ENCODE results near the gene FURIN.
"Not testable (repeated sequence)": the region's sequence is repeated elsewhere in the genome, so short reads cannot be mapped to it uniquely, and the experiment has no call there.

The FURIN gene

DNA sequence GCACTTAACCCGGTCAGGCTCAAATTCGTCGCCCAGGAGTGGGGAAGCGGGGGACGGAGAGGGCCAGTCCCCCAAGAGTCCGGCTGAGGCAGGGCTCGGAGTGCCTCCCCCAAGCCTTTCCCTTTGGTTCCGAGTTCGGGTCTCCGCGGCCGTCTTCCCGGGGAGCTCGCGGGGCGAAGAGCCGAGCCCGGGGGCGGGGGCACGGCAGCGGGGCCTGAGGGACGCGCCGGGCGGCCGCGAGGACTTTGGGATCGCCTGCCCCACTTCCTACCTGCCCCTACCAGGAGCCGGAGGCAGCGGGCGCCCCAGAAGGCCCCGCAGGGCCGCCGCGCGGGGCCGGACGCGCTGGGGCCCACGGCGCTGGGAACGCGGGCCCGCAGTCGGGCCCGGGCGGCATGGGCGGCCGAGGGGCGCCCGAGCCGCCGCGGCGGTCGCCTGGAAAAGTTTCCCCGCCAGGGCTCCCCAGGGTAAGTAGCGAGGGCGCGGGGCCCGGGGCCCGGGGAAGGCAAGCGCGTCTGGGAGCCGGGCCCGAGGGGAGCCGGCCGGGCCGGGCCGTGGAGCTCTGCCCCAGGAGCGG is 2.8 kb downstream of the FURIN start:
- no peak for DNase-seq

DNA sequence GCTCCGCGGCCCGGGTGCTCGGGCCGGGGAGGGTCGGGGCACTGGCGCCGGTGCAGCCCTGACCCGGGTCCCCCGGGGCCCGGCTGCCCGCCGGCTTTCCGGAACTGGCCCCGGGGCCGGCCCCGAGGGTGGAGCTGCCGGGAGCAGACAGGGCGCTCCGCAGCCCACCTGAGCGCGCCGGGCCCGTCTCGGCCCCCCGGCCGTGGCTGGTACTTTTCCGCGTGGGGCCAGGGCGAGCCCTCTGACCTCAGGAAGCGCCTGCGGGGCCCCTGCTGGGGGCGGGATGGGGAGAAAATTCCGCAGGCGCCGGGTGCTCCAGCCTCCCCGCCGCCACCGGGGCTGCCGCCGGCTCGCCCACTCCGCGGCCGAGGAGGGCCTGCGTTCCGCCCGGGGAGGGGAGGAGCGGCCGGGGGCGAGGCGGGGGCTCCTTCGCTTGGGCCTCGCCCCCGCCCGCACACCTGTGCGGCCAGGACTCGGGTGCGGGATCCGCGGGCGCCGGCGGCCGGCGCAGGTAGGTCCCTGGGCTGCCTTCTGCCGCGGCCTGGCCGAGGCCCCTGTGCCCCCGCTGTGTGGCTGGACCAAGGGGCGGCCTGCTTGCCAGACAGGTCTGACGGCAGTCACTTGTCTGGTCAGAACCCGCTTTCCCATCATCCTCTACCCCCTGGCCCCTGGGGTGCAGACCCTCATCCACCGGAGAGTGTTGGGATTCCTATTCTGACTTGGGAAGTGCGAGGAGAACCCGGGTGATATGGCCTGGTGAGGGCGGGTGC is 3.5 kb downstream of the FURIN start:
- no peak for DNase-seq

DNA sequence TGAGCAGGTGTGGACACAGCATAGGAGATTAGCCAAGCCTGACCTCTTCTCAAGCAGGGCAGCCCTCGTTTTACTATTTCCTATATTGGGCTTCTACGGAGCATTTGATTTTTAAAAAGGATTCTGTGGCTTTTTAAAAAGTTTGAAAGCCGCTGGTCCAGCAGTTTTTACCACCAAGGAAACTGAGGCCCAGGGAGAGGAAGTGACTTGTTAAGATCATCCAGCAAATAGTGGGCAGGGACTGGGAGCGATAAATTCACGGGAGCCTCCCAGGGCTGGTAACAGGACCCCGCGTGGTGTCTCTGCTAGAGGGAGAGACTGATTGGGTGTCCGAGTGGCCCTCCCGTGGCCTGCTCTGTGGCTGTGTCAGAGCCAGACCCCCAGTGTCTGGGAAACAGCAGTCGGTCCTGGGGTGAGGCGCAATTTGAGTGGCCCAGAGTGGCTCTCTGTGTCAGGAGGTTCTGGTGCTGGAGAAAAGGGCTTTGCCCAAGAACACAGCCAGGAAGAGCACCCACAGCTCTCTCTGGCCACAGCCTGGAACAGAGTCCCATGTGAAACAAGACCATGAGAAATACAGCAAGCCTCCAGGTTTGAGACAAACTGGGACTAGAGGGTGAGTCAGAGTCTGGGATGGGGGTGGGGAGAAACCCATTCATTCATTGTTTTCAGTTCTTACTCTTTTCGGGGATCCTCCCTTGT is 4.2 kb downstream of the FURIN start:
- no peak for DNase-seq

DNA sequence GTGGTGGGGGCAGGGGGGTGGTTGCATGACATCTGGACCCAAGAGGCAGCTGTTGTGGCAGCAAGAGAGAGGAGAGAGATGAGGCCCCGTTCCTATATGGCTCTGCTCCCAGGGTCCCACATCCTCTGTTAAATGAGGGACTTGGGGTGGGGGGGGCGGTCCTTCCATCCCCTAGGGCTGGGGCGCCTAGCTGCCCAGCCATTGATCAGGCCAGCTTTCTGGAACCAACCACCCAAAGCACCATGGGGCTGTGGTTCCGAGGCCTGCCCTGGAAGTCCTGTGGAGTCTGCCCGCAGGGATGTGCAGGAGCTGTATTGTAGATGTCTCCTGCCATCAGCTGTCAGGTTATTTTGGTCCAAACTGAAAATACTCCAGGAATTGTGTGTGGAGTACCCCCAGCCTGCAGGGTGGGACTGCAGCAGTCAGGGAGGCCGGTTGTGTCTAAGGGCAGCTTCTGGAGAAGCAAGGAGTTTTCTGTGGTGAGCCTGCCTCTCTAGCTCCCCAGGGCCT is 5.2 kb downstream of the FURIN start:
- DNase-seq, result no peak

DNA sequence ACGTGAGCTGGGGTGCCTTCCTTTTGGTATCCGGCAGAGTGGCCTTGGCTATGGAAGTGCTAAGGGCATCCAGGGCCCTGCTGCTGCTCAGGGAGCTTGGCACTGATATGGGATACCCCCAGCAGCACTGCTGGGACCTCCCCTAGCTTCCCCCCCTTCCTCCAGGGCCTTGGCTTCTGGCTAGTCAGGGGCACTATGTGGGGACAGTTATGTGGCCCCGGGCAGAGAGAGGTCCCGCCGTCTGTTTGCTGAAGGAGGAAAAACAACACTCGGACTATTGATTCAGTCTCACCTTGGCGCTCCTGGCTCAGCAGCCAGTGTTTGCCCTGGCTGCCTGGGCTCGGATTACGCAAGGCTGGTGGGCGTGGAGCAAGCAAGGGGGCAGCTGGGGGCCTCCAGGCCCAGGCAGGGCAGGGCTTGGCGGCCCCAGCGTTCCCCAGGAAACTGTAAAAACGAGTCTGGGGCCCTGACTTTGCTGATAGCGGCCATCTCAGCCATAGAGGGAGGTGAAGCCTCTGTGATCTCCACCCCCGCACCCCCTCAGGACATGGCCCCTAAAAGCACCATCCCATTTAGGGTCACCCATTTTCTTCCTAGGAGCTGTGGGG is 5.7 kb downstream of the FURIN start:
- no peak for DNase-seq

DNA sequence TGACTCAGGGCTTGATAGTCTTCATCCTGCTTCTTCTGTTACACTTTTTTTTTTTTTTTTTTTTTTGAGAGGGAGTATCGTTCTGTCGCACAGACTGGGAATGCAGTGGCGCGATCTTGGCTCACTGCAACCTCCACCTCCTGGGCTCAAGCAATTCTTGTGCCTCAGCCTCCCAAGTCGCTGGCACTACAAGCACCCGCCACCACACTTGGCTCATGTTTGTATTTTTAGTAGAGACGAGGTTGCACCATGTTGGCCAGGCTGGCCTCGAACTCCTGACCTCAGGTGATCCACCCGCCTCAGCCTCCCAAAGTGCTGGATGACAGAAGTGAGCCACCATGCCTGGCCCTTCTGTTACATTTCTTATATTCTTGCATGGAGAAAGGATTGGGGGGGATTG is 6.6 kb downstream of the FURIN start:
- DNase-seq, result not testable (repeated sequence)

DNA sequence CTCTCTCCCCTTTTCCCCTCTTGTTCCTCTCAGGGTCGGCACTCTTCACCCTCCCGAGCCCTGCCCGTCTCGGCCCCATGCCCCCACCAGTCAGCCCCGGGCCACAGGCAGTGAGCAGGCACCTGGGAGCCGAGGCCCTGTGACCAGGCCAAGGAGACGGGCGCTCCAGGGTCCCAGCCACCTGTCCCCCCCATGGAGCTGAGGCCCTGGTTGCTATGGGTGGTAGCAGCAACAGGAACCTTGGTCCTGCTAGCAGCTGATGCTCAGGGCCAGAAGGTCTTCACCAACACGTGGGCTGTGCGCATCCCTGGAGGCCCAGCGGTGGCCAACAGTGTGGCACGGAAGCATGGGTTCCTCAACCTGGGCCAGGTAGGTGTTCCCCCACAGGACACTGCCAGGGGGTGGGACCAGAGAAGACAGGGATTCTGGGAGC is 7.2 kb downstream of the FURIN start:
- DNase-seq, result no peak

DNA sequence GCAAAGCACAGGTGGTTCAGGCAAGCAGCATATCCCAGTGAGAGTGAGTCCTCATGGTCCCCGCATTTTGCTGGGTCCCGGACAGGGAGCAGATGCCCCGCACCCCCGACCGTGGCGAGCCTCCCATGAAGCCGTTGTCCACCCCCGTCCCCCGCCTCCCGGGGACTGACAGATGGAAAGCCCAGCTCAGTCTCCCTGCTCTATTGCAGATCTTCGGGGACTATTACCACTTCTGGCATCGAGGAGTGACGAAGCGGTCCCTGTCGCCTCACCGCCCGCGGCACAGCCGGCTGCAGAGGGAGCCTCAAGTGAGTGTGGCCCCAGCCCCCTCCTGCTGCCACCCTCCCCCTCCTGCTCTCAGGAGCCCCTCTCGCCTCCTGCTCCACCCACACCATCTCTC is 7.7 kb downstream of the FURIN start:
- DNase-seq, result no peak

DNA sequence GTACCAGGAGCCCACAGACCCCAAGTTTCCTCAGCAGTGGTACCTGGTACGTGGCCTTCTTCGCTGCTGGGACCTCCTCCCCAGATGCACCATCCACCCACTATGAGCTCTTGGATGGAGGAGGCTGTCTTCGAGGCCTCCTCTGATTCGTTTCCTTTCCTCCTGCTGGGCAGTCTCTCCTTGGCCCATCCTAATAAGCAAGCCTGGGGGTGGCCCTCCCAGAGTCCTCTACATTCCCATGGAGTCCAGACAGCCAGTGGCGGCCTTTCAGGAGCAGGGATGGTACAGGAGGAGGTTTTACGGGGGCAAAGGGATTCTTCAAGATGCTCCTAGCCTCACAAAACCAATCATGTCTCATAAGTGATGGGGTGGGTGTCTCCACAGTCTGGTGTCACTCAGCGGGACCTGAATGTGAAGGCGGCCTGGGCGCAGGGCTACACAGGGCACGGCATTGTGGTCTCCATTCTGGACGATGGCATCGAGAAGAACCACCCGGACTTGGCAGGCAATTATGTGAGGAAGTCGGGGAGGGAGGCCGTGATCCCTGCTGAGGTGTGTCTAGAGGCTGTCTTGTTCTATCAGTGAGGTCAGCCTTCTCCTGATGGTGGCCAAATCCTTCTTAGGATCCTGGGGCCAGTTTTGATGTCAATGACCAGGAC is 8.3 kb downstream of the FURIN start:
- DNase-seq, result no peak

DNA sequence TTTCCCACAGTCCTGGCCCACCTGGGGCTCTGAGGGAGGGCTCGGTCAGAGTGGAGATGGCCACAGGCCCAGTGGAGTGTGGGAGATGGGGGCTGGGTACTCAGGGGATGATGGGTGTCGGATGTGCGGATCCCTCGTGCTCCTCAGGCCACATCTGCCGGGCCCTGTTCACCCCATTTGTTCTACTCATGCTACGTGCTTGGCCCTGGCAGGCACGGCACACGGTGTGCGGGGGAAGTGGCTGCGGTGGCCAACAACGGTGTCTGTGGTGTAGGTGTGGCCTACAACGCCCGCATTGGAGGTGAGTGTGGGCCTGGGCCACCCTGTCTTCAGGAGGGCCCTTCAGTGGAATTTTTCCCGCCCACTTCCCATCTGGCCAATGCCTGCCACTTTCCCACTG is 8.9 kb downstream of the FURIN start:
- no peak for DNase-seq

DNA sequence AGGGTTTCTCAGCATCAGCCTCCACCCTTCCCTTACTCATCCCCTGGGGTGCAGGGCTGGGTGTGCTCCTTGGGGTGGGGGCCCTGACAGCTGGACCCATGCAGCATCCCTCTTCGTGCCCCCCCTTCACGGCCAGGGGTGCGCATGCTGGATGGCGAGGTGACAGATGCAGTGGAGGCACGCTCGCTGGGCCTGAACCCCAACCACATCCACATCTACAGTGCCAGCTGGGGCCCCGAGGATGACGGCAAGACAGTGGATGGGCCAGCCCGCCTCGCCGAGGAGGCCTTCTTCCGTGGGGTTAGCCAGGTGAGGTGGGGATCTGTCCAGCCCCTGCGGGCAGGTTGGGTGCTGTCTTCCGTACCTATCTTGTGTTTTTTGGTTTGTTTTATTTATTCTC is 9.6 kb downstream of the FURIN start:
- no peak for DNase-seq

DNA sequence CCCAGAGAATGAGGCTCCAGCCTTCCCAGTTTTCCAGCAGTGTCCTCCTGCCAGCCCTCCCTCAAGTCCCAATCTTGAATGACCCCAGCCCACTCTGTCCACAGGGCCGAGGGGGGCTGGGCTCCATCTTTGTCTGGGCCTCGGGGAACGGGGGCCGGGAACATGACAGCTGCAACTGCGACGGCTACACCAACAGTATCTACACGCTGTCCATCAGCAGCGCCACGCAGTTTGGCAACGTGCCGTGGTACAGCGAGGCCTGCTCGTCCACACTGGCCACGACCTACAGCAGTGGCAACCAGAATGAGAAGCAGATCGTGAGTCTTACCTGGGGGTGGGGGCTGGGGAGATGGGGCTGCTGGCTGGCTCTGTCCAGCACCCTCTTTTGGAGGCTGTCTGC is 10.3 kb downstream of the FURIN start:
- DNase-seq, result no peak

DNA sequence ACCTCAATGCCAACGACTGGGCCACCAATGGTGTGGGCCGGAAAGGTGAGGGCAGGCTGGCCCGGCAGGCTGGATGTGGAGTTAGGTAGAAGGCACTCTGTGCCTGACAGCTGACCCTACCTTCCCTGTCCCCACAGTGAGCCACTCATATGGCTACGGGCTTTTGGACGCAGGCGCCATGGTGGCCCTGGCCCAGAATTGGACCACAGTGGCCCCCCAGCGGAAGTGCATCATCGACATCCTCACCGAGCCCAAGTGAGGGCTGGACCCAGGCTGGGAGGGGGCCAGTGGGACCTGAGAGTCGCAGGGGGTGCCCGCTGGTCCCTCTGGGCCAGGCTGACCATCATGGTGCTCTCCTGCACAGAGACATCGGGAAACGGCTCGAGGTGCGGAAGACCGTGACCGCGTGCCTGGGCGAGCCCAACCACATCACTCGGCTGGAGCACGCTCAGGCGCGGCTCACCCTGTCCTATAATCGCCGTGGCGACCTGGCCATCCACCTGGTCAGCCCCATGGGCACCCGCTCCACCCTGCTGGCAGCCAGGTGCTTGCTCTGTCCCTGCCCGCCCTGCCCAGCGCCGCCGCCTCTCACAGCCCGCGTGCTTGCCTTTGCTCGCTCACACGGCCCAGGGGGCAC is 11.5 kb downstream of the FURIN start:
- DNase-seq, result no peak

DNA sequence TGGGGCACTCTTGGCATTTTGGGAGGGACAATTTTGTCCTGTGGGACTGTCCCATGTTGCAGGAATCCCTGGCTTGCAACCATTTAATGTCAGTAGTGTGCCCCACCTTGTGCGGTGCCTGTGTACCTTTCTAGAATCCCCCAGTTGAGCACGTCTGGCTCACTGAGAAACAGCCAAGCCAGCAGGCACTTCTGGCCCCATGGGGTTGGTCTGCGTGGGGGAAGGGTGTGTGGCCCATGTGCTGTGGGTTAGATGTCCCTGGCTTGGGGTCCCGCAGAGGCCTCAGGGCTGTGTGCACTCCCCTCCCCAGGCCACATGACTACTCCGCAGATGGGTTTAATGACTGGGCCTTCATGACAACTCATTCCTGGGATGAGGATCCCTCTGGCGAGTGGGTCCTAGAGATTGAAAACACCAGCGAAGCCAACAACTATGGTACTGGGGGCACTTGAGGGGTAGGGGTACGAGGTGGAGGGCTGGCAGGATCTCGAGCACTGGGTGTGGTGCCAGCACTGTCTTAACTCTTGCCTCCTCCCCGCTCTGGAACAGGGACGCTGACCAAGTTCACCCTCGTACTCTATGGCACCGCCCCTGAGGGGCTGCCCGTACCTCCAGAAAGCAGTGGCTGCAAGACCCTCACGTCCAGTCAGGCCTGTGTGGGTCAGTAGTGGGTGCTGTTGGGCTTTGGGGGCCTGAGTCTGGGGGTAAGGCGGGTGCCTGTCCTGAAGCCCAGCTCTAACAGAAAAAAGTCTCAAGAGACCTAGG is 12.2 kb downstream of the FURIN start:
- no peak for DNase-seq

DNA sequence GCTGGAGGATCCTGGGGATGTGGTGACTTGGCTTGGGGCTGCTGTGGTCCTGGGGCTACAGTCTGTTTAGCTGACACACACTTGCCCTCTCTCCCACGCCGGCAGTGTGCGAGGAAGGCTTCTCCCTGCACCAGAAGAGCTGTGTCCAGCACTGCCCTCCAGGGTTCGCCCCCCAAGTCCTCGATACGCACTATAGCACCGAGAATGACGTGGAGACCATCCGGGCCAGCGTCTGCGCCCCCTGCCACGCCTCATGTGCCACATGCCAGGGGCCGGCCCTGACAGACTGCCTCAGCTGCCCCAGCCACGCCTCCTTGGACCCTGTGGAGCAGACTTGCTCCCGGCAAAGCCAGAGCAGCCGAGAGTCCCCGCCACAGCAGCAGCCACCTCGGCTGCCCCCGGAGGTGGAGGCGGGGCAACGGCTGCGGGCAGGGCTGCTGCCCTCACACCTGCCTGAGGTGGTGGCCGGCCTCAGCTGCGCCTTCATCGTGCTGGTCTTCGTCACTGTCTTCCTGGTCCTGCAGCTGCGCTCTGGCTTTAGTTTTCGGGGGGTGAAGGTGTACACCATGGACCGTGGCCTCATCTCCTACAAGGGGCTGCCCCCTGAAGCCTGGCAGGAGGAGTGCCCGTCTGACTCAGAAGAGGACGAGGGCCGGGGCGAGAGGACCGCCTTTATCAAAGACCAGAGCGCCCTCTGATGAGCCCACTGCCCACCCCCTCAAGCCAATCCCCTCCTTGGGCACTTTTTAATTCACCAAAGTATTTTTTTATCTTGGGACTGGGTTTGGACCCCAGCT is 13.0 kb downstream of the FURIN start:
- DNase-seq, result no peak

DNA sequence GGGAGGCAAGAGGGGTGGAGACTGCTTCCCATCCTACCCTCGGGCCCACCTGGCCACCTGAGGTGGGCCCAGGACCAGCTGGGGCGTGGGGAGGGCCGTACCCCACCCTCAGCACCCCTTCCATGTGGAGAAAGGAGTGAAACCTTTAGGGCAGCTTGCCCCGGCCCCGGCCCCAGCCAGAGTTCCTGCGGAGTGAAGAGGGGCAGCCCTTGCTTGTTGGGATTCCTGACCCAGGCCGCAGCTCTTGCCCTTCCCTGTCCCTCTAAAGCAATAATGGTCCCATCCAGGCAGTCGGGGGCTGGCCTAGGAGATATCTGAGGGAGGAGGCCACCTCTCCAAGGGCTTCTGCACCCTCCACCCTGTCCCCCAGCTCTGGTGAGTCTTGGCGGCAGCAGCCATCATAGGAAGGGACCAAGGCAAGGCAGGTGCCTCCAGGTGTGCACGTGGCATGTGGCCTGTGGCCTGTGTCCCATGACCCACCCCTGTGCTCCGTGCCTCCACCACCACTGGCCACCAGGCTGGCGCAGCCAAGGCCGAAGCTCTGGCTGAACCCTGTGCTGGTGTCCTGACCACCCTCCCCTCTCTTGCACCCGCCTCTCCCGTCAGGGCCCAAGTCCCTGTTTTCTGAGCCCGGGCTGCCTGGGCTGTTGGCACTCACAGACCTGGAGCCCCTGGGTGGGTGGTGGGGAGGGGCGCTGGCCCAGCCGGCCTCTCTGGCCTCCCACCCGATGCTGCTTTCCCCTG is 13.8 kb downstream of the FURIN start:
- DNase-seq, result no peak

DNA sequence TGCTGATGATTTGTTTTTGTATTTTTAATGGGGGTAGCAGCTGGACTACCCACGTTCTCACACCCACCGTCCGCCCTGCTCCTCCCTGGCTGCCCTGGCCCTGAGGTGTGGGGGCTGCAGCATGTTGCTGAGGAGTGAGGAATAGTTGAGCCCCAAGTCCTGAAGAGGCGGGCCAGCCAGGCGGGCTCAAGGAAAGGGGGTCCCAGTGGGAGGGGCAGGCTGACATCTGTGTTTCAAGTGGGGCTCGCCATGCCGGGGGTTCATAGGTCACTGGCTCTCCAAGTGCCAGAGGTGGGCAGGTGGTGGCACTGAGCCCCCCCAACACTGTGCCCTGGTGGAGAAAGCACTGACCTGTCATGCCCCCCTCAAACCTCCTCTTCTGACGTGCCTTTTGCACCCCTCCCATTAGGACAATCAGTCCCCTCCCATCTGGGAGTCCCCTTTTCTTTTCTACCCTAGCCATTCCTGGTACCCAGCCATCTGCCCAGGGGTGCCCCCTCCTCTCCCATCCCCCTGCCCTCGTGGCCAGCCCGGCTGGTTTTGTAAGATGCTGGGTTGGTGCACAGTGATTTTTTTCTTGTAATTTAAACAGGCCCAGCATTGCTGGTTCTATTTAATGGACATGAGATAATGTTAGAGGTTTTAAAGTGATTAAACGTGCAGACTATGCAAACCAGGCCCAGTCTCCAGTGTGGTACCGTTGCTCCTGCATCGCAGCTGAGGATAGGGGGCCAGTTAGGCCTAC is 14.6 kb downstream of the FURIN start:
- no peak for DNase-seq

DNA sequence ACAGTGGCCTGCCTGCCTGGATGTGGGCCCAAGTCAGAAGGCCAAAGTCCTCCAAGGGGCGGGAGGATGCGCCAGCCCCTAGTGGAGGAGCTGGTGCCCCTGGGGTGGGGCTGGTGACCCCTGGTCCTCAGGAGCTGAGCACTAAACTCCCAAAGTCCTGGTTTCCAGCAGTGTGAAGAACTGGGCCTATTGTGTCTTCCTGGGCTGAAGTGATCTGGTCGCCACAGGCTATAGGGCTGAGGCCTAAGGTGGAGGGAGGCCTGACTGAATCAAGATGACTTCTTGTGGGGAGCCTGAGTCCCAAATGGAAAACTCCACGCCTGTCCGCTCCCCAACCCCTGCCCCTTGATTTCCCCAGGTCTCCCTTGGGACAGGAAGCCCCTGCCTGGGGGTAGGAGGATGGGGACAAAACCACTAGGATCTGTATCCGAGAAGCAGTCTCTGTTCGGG is 15.2 kb downstream of the FURIN start:
- DNase-seq, result no peak

Data from CD4-positive, alpha-beta T cell treated with Interleukin-4 for 1 hour (primary cell).